H1 (cell line): ENCODE results near the gene AGRN. TPM values are rescaled to one million over a fixed set of nuclear protein-coding genes. Genes with fewer than 3 reads are reported as not detected.

Experiments
- SAP30 ChIP-seq: fragments of 300-600 bp; sonication (generic); IDR thresholded peaks from 2 replicates; pipeline ENCODE4 v1.7.1; 2012; ENCODE audit warnings: low read length, moderate library complexity, mild to moderate bottlenecking, inconsistent platforms; ENCODE audit not compliant: insufficient read depth, insufficient replicate concordance
- polyA plus RNA-seq, 7 experiments: library from polyadenylated mRNA; depleted of rRNA in 3 of 7; stranded (reverse) in 5 of 7; unstranded in 2 of 7; fragments of >200 nt in 5 of 7; fragments of 200-250 nt in 2 of 7; gene quantifications; 1 replicate in 5 of 7; 2 replicates in 1 of 7; 4 replicates in 1 of 7; pipeline versions ENCODE4 v1.2.1 to v1.2.3, GENCODE V29; 2011 to 2013; ENCODE audit warnings: missing spikeins in 2 of 7, mixed read lengths in 2 of 7
- total RNA-seq: library from RNA; stranded (reverse); fragmentation: NEBNext Ultra II Directional; extraction: Animal tissue kit (Norgen Biotek cat#: 25700); gene quantifications from 2 replicates; pipeline ENCODE4 v1.2.1, GENCODE V29; 2021

The AGRN gene
- total and polyA plus RNA-seq, 2 of the 8 experiments (the other 6 are each of a cell fraction or from before 2014, with no cell fraction given): 52.3 to 155 TPM

- TF ChIP-seq SAP30: no peak
These were observed 22.3 kb upstream of the AGRN start (continued) for GRCh38 chr1:997713-997992.
